Uterus (tissue), 2 donors: ENCODE data around the gene SIKE1.

Experiments
- CTCF ChIP-seq, 4 experiments: fragments of 200-600 bp in 2 of 4; fragments of 450-650 bp in 2 of 4; sonication (generic) in 2 of 4; IDR thresholded peaks; one replicate each; pipeline ENCODE4 v1.5.1; 2016 to 2019; ENCODE audit warnings: antibody characterized with exemption in 4 of 4, mild to moderate bottlenecking in 2 of 4, moderate library complexity in 1 of 4
- POLR2A ChIP-seq, 2 donors: fragments of 450-650 bp; IDR thresholded peaks; one replicate each; pipeline ENCODE4 v1.6.1; 2016; ENCODE audit warnings: antibody characterized with exemption in 2 of 2, mild to moderate bottlenecking in 1 of 2, moderate library complexity in 1 of 2

GRCh38 chr1:114725230-114725629, 55.3 kb downstream of the SIKE1 start:
- TF ChIP-seq CTCF (IDR thresholded peaks at IDR 0.05) (no peak), POLR2A (IDR thresholded peaks at IDR 0.05) (no peak)
